CD4-positive, alpha-beta T cell (primary cell): ENCODE results near the gene NR2C2AP. TPM values are rescaled to one million over a fixed set of nuclear protein-coding genes. Genes with fewer than 3 reads are reported as not detected.
A peak's percentile ranks its signal among the peaks of the same experiment; 100 is the strongest.

Source experiments
- ATAC-seq: fragments of 200-7000 bp; cut with Tn5 transposase; one replicate; pipeline ENCODE4 v1.10.0; 2022; ENCODE audit warnings: mild to moderate bottlenecking; ENCODE audit not compliant: poor library complexity
- CTCF ChIA-PET: fragments of 350-600 bp; sonication (Branson Sonifier 250); formaldehyde crosslinking; loops from one replicate; lab custom pipeline; 2021; ENCODE audit warnings: antibody characterized with exemption, inconsistent platforms; lab: Charles Lee
- POLR2A ChIA-PET: fragments of 350-600 bp; sonication (Branson Sonifier 250); formaldehyde crosslinking; loops from one replicate; lab custom pipeline; 2021; ENCODE audit warnings: antibody characterized with exemption, inconsistent platforms; lab: Charles Lee
- DNase-seq, 14 experiments: peaks; one replicate each; pipeline ENCODE4 v3.0.0-alpha.2; 2013 to 2020; ENCODE audit warnings: mixed read lengths in 2 of 14
- H3K27ac ChIP-seq, 2 donors: one replicate each; pipeline versions ENCODE4 v1.5.1 to v1.7.0; 2013; ENCODE audit warnings: low read length in 2 of 2, low read depth in 1 of 2, mild to moderate bottlenecking in 1 of 2
- H3K27me3 ChIP-seq, 2 experiments: 1 replicate in 1 of 2; 2 replicates in 1 of 2; pipeline versions ENCODE4 v1.6.1 to v1.7.0; 2013; ENCODE audit warnings: low read length in 2 of 2, control low read depth in 1 of 2, mild to moderate bottlenecking in 1 of 2, moderate library complexity in 1 of 2; ENCODE audit not compliant: insufficient read depth in 2 of 2, control insufficient read depth in 1 of 2
- H3K36me3 ChIP-seq: one replicate; pipeline ENCODE4 v1.6.1; 2013; ENCODE audit warnings: low read length, control low read depth; ENCODE audit not compliant: insufficient read depth
- H3K4me1 ChIP-seq: one replicate; pipeline ENCODE4 v1.6.1; 2013; ENCODE audit warnings: low read length, control low read depth; ENCODE audit not compliant: insufficient read depth
- H3K4me3 ChIP-seq: one replicate; pipeline ENCODE4 v1.5.1; 2013; ENCODE audit warnings: mild to moderate bottlenecking, low read length, moderate library complexity
- H3K9me3 ChIP-seq, 2 experiments: 1 replicate in 1 of 2; 2 replicates in 1 of 2; pipeline versions ENCODE4 v1.6.1 to v1.7.0; 2013; ENCODE audit warnings: low read length in 2 of 2, mild to moderate bottlenecking in 2 of 2, control low read depth in 1 of 2, moderate library complexity in 1 of 2; ENCODE audit not compliant: control insufficient read depth in 1 of 2, insufficient read depth in 1 of 2
- H3K27ac Mint-ChIP-seq: one replicate; pipeline ENCODE4 v1.8.0; 2020; ENCODE audit warnings: mixed read lengths
- H3K27me3 Mint-ChIP-seq: one replicate; pipeline ENCODE4 v1.8.0; 2021; ENCODE audit warnings: mixed read lengths
- H3K36me3 Mint-ChIP-seq: one replicate; pipeline ENCODE4 v1.8.0; 2021; ENCODE audit warnings: low read depth, mixed read lengths
- H3K4me1 Mint-ChIP-seq: one replicate; pipeline ENCODE4 v1.8.0; 2021; ENCODE audit warnings: low read depth, mixed read lengths
- H3K4me3 Mint-ChIP-seq: one replicate; pipeline ENCODE4 v1.8.0; 2020; ENCODE audit warnings: mild to moderate bottlenecking, mixed read lengths
- H3K9me3 Mint-ChIP-seq: one replicate; pipeline ENCODE4 v1.8.0; 2020; ENCODE audit warnings: mixed read lengths
- intact Hi-C, 2 experiments: fragments of 100-400 bp; cut with DNase I in 1 of 2; cut with micrococcal nuclease in 1 of 2; formaldehyde crosslinking; loops; one replicate each; pipeline versions ENCODE4 v1.15.1 to v1.9.0; 2023 to 2025; cut with DNase I, micrococcal nuclease
- total RNA-seq, 174 experiments: library from RNA in 2 of 174; stranded (reverse) in 2 of 174; gene quantifications; one replicate each; pipeline ENCODE4 v1.2.3 and lab custom pipeline; 2021 to 2026
- TF ChIP-seq, protein P1 (sequence below): fragments of 200-600 bp; IDR thresholded peaks from one replicate; pipeline ENCODE4 v1.8.0; 2022; ENCODE audit warnings: antibody characterized with exemption, mild to moderate bottlenecking

NR2C2AP gene
- total RNA-seq, 2 experiments from 2014 or later = 10.5 to 11.5 TPM

DNA sequence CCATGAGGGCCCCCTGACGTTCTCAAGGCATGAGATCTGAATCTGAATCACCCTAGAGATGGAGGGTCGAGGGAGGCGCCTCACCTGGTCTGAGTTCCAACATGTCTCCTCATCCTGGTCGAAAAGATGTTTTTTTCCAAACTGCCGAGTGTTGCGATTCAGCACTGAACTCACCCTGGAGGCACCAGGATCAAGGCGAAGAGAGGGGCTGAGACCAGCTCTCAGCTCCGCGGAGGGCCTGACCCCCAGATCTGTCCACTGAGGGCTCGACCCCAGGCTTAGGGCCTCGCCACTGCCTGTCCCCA lies 555 bp downstream of the NR2C2AP start:
- CTCF ChIA-PET = interaction anchor here (0.9 to 1.4 kb wide), 3 partner anchors 11 to 287 kb away, joined by 3 to 4 read pairs (median 4); partner anchors contain the start of gene BORCS8
- peak overlapping the region; percentile 89 for H3K4me3 ChIP-seq
- Mint-ChIP-seq H3K9me3 (no peaks in the 10 kb centered on the region), H3K36me3 (peaks cover 25% of the 10 kb centered on the region), H3K27ac (peak overlapping the region; percentile 94), H3K27me3 (peaks cover 11% of the 10 kb centered on the region), H3K4me3 (peak overlapping the region; percentile 94), H3K4me1 (peaks cover 26% of the 10 kb centered on the region)
- H3K36me3 ChIP-seq = peaks cover 25% of the 10 kb centered on the region
- peak overlapping the region; percentile 77 to 82 for H3K27ac ChIP-seq
- POLR2A ChIA-PET = interaction anchor here (1.0 to 4.5 kb wide), 5 partner anchors 8 to 288 kb away, joined by 3 to 80 read pairs (median 4); partner anchors contain the start of genes BORCS8, COPE, DDX49 and RFXANK
- H3K27me3 ChIP-seq = no peaks in the 10 kb centered on the region
- intact Hi-C loops = loop anchor here (1.0 kb wide), 2 partner anchors 9 to 10 kb away; partner anchors contain the start of genes BORCS8 (in 1 of the 2) and RFXANK (in 1 of the 2)
- H3K4me1 ChIP-seq = peaks cover 43% of the 10 kb centered on the region
- peaks cover 0 to 7% of the 10 kb centered on the region in 2 experiments for H3K9me3 ChIP-seq
- TF ChIP-seq, protein P1, sequence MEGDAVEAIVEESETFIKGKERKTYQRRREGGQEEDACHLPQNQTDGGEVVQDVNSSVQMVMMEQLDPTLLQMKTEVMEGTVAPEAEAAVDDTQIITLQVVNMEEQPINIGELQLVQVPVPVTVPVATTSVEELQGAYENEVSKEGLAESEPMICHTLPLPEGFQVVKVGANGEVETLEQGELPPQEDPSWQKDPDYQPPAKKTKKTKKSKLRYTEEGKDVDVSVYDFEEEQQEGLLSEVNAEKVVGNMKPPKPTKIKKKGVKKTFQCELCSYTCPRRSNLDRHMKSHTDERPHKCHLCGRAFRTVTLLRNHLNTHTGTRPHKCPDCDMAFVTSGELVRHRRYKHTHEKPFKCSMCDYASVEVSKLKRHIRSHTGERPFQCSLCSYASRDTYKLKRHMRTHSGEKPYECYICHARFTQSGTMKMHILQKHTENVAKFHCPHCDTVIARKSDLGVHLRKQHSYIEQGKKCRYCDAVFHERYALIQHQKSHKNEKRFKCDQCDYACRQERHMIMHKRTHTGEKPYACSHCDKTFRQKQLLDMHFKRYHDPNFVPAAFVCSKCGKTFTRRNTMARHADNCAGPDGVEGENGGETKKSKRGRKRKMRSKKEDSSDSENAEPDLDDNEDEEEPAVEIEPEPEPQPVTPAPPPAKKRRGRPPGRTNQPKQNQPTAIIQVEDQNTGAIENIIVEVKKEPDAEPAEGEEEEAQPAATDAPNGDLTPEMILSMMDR = no peak
- ATAC-seq = no peak
- no peak for DNase-seq

DNA sequence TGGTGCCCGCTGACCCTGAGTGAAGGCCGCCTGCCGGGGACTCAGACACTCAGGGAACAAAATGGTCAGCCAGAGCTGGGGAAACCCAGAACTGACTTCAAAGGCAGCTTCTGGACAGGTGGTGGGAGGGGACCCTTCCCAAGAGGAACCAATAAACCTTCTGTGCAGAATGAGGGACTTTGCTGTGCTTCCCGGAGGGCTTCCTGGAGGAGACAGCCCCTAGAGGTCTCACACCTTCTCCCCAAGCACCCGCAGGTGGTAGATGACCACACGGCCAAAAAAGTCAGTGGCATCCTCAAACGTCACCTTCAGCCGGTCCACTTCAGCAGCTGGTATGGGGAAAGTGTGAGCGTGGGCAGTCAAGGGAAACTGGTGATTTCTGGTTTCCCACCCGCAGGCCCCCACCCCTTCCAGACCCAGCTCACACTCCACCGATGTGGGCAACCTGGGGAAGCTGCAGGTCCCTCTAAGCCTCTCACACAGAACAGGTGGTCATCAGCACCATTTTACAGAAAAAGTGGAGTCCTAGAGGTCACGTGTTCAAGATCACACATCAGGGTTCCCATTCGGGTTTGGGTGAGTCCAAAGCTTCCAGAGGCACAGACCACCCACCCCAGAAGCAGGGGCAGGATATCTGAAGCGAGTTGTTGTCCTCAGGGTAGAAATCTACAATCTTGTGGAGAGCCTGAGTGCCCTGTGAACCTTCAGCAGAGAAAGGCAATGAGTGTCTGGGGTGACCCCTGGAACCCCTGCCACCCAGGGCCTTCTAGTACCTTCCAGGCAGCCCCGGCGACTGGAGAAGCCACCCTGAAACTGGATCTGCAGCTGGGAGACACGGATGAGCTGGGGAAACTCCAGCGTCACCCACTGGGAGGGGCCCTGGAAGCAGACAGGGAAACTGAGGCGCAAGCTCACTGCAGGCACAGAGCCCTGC lies 1.2 kb downstream of the NR2C2AP start:
- H3K4me1 Mint-ChIP-seq = peaks cover 19% of the 10 kb centered on the region
- peaks cover 32% of the 10 kb centered on the region for H3K36me3 Mint-ChIP-seq
- ATAC-seq (no peak), DNase-seq (no peak)
- H3K9me3 Mint-ChIP-seq = no peaks in the 10 kb centered on the region
- H3K27ac Mint-ChIP-seq = peak overlapping the region; percentile 94
- H3K4me3 Mint-ChIP-seq = peak overlapping the region; percentile 94
- Histone ChIP-seq H3K9me3 (peaks cover 0 to 4% of the 10 kb centered on the region in 2 experiments), H3K36me3 (peaks cover 31% of the 10 kb centered on the region), H3K27ac (peak overlapping the region in 1 of 2 donors; percentile 82), H3K4me3 (peak overlapping the region; percentile 89), H3K27me3 (no peaks in the 10 kb centered on the region), H3K4me1 (peaks cover 36% of the 10 kb centered on the region)
- POLR2A ChIA-PET = interaction anchor here (1.1 to 4.5 kb wide), 2 partner anchors 10 to 139 kb away, joined by 4 to 80 read pairs; partner anchors contain the start of genes BORCS8 and RFXANK
- CTCF ChIA-PET = no interaction called here
- H3K27me3 Mint-ChIP-seq = peaks cover 4% of the 10 kb centered on the region
- intact Hi-C loops = no loop called here
- TF ChIP-seq, protein P1 = no peak

DNA sequence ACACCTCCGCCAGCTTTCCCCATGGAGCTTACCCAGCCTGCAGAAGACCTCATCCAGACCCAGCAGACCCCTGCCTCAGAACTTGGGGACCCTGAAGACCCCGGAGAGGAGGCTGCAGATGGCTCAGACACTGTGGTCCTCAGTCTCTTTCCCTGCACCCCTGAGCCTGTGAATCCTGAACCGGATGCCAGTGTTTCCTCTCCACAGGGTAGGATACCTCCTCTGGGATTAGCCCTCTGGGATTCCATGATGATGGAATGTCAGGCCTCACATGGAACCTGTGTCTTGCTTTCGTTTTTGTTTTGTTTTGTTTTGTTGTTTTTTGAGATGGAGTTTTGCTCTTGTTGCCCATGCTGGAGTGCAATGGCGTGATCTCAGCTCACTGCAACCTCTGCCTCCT lies 9.3 kb downstream of the NR2C2AP start:
- peaks cover 51% of the 10 kb centered on the region for H3K4me1 Mint-ChIP-seq
- no peaks in the 10 kb centered on the region for H3K9me3 ChIP-seq
- H3K27me3 Mint-ChIP-seq = no peaks in the 10 kb centered on the region
- no peaks in the 10 kb centered on the region for H3K27me3 ChIP-seq
- no peak overlapping the region for H3K27ac ChIP-seq
- TF ChIP-seq, protein P1 = no peak
- ChIA-PET POLR2A (interaction anchor here (0.6 to 5.2 kb wide), 4 partner anchors 8 to 212 kb away, joined by 3 to 80 read pairs (median 6); partner anchors contain the start of genes GATAD2A and NR2C2AP), CTCF (interaction anchor here (0.7 kb wide), 1 partner anchor 1221 kb away, joined by 3 read pairs; no protein-coding TSS in a partner anchor)
- H3K9me3 Mint-ChIP-seq = no peaks in the 10 kb centered on the region
- peak overlapping the region; percentile 97 for H3K27ac Mint-ChIP-seq
- ATAC-seq (no peak), DNase-seq (no peak)
- peak overlapping the region; percentile 97 for H3K4me3 Mint-ChIP-seq
- peaks cover 48% of the 10 kb centered on the region for H3K4me1 ChIP-seq
- H3K36me3 ChIP-seq = peaks cover 30% of the 10 kb centered on the region
- H3K36me3 Mint-ChIP-seq = peaks cover 49% of the 10 kb centered on the region
- intact Hi-C loops = loop anchor here (1.0 to 5.0 kb wide), 5 partner anchors 9 to 637 kb away; partner anchors contain the start of genes KXD1 (in 1 of the 2), MAU2 (in 1 of the 2), NR2C2AP (in 1 of the 2) and SLC25A42 (in 1 of the 2)
- H3K4me3 ChIP-seq = no peak overlapping the region
